ENCODE measurements around the gene SCN4B. TPM values are rescaled to one million over a fixed set of nuclear protein-coding genes. Genes with fewer than 3 reads are reported as not detected.
A peak's percentile ranks its signal among the peaks of the same experiment; 100 is the strongest.

Gene SCN4B
- total and polyA plus RNA-seq, 2 donors (not counting 3 experiments of a cell fraction or from before 2014, with no cell fraction given) = 0.06 to 0.13 TPM

DNA sequence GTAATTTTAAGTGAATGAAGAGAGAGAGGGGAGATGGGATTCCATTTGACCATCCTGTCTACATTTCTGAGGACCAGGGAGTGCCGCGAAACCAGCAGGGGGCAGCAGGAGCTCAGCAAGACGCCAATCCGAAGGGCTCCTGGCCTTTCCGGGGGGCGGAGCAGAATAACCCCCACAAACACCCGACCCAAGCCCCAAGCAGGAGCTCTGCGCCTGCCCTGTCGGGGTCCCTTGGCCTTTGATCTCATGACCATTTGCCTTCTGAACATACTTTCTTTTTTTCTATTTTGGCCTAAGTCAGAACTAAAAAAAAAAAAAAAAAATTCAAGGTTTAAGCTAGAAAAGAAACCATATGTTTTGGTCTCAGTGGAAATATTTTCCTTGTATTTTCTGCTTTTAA is 45.7 kb upstream of the SCN4B start:
- ChIA-PET CTCF (interaction anchor here (0.6 to 3.8 kb wide), 66 partner anchors 10 to 772 kb away, joined by 3 to 235 read pairs (median 7); partner anchors contain the start of genes CD3D, CD3E, JAML and MPZL2), POLR2A (interaction anchor here (0.6 to 0.7 kb wide), 3 partner anchors 13 to 66 kb away, joined by 3 to 6 read pairs (median 4); partner anchors contain the start of gene MPZL2)
- no peaks in the 10 kb centered on the region for H3K4me1 ChIP-seq (ENCODE audit: control insufficient read depth, extremely low read depth, insufficient read depth, low read length)
- no peaks in the 10 kb centered on the region for H3K9me3 ChIP-seq (replicated peaks; ENCODE audit: control insufficient read depth, insufficient read depth, low read length)
- H3K27me3 ChIP-seq (ENCODE audit: control insufficient read depth in 2 of 2, insufficient read depth in 2 of 2, low read length in 2 of 2) = peaks cover 0 to 4% of the 10 kb centered on the region in 2 experiments
- no peak overlapping the region for H3K9ac ChIP-seq (replicated peaks; ENCODE audit: extremely low read depth, insufficient read depth, low read length)
- intact Hi-C loops (cut with micrococcal nuclease) (loop anchor here (1.0 kb wide), 5 partner anchors 31 to 290 kb away; no protein-coding TSS in a partner anchor), dilution Hi-C loops (cut with MboI; ENCODE audit: extremely low pct_ligation_motif_present, low sequenced_read_pairs) (no loop called here)
- TF ChIP-seq, protein P1, sequence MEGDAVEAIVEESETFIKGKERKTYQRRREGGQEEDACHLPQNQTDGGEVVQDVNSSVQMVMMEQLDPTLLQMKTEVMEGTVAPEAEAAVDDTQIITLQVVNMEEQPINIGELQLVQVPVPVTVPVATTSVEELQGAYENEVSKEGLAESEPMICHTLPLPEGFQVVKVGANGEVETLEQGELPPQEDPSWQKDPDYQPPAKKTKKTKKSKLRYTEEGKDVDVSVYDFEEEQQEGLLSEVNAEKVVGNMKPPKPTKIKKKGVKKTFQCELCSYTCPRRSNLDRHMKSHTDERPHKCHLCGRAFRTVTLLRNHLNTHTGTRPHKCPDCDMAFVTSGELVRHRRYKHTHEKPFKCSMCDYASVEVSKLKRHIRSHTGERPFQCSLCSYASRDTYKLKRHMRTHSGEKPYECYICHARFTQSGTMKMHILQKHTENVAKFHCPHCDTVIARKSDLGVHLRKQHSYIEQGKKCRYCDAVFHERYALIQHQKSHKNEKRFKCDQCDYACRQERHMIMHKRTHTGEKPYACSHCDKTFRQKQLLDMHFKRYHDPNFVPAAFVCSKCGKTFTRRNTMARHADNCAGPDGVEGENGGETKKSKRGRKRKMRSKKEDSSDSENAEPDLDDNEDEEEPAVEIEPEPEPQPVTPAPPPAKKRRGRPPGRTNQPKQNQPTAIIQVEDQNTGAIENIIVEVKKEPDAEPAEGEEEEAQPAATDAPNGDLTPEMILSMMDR (IDR thresholded peaks at IDR 0.05; ENCODE audit: extremely low read depth in 1 of 2, insufficient read depth in 1 of 2, low read depth in 1 of 2, low read length in 2 of 2) = peak; percentile 81 to 93
- TF ChIP-seq FOS (IDR thresholded peaks at IDR 0.05; ENCODE audit: borderline replicate concordance, insufficient read depth, low read length) (no peak), POLR2AphosphoS5 (IDR thresholded peaks at IDR 0.05; ENCODE audit: insufficient read depth, low read depth, low read length) (no peak), MYC (IDR thresholded peaks at IDR 0.05; ENCODE audit: low read depth, low read length) (no peak), GATA2 (IDR thresholded peaks at IDR 0.05; ENCODE audit: insufficient read depth, insufficient read length, low read depth, low read length) (no peak), JUN (IDR thresholded peaks at IDR 0.05; ENCODE audit: borderline replicate concordance, insufficient read depth, insufficient read length, low read depth) (no peak), POLR2A (IDR thresholded peaks at IDR 0.05; ENCODE audit: low read depth, low read length) (no peak)
- TF ChIP-seq, protein P2, sequence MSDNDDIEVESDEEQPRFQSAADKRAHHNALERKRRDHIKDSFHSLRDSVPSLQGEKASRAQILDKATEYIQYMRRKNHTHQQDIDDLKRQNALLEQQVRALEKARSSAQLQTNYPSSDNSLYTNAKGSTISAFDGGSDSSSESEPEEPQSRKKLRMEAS (IDR thresholded peaks at IDR 0.05; ENCODE audit: insufficient read depth, insufficient read length) = no peak
- no peaks in the 10 kb centered on the region for H3K36me3 ChIP-seq (ENCODE audit: control insufficient read depth in 2 of 2, extremely low read depth in 1 of 2, insufficient read depth in 2 of 2, low read length in 2 of 2)
- BruUV-seq (replicated peaks) = no TSS peak
- peak; percentile 61 for DNase-seq (ENCODE audit: low read depth, low spot score)
- no peak overlapping the region for H3K4me3 ChIP-seq (replicated peaks in 1 of 3; ENCODE audit: insufficient read depth in 1 of 3, low read depth in 1 of 3, low read length in 3 of 3)
- no peak overlapping the region for H3K27ac ChIP-seq (ENCODE audit: insufficient read depth, low read depth, low read length)
- H2AFZ ChIP-seq (ENCODE audit: low read depth, low read length) = no peak overlapping the region
- no peaks in the 10 kb centered on the region for H4K20me1 ChIP-seq (replicated peaks; ENCODE audit: control insufficient read depth, extremely low read depth, insufficient read depth, low read length)
- no peaks in the 10 kb centered on the region for H3K79me2 ChIP-seq (ENCODE audit: control insufficient read depth, insufficient read depth, low read length)
- FAIRE-seq = peak; percentile 89
- H3K4me2 ChIP-seq (ENCODE audit: insufficient read depth, low read length) = no peak overlapping the region
- no peaks in the 10 kb centered on the region for H3K9me1 ChIP-seq (replicated peaks; ENCODE audit: control insufficient read depth, extremely low read depth, insufficient read depth, low read length)
